Right forelimb (tissue), 1 donor: ENCODE results near the gene NDUFV2.
A peak's percentile ranks its signal among the peaks of the same experiment; 100 is the strongest.
"Not testable (repeated sequence)": the region's sequence is repeated elsewhere in the genome, so short reads cannot be mapped to it uniquely, and the experiment has no call there.

Experiments
- DNase-seq: peaks from one replicate; pipeline ENCODE4 v3.0.0-alpha.2; 2018

Gene NDUFV2

GRCh38 chr18:9102508-9103375 lies at the start of gene NDUFV2:
Gene NDUFV2, plus strand, starts transcription at chr18:9102699. Its CDS starts 45 bp downstream, at chr18:9102744.
- peak; percentile 99 for DNase-seq

DNA sequence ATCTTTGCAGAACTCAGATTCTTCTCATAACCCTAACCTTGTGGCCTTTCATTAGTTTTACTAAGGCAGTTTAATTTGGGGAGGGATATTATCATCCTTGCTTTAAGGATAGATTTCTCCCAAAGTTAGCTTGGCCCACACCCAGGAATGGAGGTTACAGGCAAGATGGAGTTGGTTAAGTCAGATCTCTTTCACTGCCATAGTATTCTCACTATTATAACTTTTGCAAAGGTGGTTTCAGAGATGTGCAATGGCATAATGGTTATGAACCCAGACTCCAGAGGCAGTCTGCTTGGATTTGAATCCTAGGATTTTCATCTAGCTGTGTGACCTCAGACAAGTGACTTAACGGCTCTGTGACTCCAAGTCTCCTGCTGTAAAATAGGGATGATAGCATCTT lies 48.7 kb upstream of the NDUFV2 start:
- DNase-seq, result no peak

GRCh38 chr18:9055185-9055584 lies 47.3 kb upstream of the NDUFV2 start:
- DNase-seq, result no peak

GRCh38 chr18:9055626-9056025 lies 46.9 kb upstream of the NDUFV2 start:
- no peak for DNase-seq

GRCh38 chr18:9057646-9058045 lies 44.9 kb upstream of the NDUFV2 start:
- no peak for DNase-seq

GRCh38 chr18:9058406-9058805 lies 44.1 kb upstream of the NDUFV2 start:
- no peak for DNase-seq

- no peak for DNase-seq
Measured at GRCh38 chr18:9062418-9062751, 40.1 kb upstream of the NDUFV2 start.

DNA sequence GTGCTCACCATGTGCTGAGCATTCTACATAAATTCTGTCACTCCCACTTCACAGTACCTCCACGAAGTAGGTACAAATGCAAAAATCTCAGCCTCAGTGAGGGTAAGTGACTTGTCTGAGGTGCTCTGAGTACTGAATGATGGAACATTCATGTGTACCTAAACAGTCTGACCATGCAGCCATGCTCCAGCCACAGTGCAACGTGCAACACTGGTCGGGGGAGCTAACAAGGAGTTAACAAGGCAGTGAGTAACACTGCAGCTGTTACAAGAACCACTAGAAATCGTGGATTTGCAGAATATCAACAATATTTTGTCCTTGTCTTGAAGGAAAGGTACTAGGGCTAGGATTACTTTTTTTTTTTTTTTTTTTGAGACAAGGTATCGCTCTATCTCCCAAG lies 36.6 kb upstream of the NDUFV2 start:
- no peak for DNase-seq

DNA sequence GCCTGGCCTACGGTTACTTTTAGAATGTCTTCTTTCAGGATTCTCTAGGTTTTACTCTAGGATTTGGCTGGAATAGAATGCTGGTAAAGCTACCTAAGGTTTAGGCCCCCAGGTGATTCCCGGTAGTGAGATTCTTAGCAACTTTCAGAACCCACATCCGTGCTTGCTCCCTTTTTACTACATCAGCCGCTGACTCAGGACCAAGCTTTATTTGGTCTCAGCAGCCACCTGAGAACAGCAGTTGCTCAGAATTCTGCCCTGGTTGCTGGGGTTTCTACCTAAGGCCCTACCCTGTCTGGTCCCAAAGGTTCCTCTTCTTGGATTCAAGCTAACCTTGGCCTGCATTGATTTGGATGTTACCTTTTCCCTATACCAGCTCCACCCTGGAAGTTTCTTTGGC lies 36.1 kb upstream of the NDUFV2 start:
- no peak for DNase-seq

- DNase-seq, result no peak
Measured at GRCh38 chr18:9066817-9067306, 35.6 kb upstream of the NDUFV2 start.

DNA sequence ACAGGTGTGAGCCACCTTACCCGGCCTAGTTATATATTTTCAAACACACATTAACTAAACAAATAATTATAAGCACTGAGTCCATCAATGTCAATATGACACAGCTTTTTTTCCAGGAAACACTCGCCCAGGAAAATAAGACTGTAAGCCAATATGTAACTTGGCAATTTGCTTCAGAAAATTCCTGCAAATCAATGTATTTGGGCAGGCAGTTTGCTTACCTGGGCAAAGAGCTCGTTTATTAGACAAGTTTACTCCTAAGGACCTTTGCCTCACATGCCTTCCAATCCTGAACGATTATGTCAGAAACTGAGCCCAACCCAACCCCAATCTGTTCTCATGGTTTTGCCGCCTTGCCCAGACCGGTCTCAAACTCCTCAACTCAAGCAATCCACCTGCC lies 34.7 kb upstream of the NDUFV2 start:
- no peak for DNase-seq

GRCh38 chr18:9068346-9068745 lies 34.2 kb upstream of the NDUFV2 start:
- no peak for DNase-seq

- DNase-seq, result no peak
Measured at GRCh38 chr18:9069601-9070000, 32.9 kb upstream of the NDUFV2 start.

DNA sequence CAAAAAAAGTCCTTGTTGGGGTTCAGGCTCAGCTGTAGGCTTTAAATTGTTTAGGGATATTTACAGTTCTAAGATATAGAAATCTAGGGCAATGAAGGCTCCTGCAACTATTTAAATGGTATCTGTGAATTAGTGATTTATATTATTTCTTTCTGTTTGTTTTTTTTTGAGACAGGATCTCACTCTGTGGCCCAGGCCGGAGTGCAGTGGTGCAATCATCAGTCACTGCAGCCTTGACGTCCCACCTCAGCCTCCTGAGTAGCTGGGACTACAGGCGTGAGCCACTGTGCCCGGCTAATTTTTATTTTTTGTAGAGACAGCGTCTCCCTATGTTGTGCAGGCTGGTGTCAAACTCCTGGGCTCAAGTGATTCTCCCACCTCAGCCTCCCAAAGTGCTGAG lies 32.3 kb upstream of the NDUFV2 start:
- DNase-seq, result no peak

GRCh38 chr18:9079818-9080528 lies 22.5 kb upstream of the NDUFV2 start:
- DNase-seq, result no peak

DNA sequence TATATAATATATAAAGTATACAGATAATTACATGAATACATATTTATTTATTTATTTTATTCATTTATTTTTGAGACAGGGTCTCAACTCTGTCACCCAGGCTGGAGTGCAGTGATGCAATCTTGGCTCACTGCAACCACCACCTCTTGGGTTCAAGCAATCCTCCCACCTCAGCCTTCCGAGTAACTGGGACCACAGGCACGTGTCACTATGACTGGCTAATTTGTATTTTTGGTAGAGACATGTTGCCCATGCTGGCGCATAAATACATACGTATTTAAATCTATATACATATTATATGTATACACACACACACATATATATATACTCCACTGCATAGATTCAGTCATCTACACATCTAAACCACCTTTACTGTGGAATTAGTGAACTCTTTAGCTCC lies 20.6 kb upstream of the NDUFV2 start:
- DNase-seq, result no peak

- DNase-seq, result no peak
Measured at GRCh38 chr18:9082711-9083510, 19.6 kb upstream of the NDUFV2 start.

GRCh38 chr18:9086015-9086414 lies 16.5 kb upstream of the NDUFV2 start:
- no peak for DNase-seq

DNA sequence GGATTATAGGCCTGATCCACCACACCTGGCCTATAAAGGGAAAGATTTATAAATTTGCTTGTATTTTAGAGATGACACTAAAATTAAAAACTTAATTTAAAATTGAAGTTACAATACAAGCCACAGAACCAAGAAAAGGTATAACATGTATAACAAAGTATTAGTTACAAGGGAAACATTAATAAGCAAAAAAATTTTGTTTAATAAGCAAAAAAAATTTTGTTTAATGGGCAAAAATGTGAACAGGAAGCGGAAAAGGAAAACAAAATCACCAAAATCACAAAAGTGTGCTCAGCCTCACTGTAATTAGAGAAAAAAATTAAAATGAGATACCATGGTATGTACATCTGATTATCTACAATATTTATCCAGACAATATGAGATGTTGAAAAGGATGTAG lies 15.9 kb upstream of the NDUFV2 start:
- DNase-seq, result no peak

- DNase-seq, result no peak
Measured at GRCh38 chr18:9087144-9087543, 15.4 kb upstream of the NDUFV2 start.

- no peak for DNase-seq
Measured at GRCh38 chr18:9088252-9088651, 14.2 kb upstream of the NDUFV2 start.

DNA sequence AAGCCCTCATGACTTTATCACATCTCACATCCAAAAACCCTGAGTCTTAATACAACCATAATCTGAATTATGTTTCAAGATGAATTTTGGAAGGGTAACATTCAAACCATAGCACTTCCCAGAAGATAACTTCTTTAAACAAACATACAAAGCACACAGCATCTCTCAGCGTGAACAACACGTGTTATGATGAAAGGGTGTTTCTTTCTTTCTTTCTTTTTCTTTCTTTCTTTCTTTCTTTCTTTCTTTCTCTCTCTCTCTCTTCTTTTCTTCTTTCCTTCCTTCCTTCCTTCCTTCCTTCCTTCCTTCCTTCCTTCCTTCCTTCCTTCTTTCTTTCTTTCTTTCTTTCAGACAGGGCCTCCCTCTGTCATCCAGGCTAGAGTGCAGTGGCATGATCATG lies 13.8 kb upstream of the NDUFV2 start:
- DNase-seq, result not testable (repeated sequence)

DNA sequence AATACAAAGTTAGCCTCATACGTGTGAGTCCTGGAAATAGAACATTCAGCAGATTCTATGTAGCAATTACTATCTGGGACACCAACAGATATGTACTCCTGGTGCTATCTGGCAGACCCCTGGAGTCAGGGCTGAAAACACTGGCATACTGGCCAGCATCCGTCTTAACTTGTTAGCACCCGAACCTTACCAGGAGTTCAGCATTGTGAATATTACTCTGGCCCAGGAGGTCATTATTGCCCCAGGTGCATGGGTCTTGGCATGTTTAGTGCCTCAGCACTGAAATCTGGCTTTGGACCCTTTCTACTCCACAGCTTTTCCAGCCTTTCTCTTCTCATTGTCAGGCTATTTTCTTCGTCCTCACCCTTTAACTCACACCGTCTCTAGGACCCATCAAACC lies 11.9 kb upstream of the NDUFV2 start:
- DNase-seq, result no peak
